NCI-H446 (cell line): ENCODE results near the gene C3orf18.

Experiments used
- DNase-seq, 2 experiments: peaks; one replicate each; lab custom pipeline; 2025; lab: John Stamatoyannopoulos, UW

The C3orf18 gene

DNA sequence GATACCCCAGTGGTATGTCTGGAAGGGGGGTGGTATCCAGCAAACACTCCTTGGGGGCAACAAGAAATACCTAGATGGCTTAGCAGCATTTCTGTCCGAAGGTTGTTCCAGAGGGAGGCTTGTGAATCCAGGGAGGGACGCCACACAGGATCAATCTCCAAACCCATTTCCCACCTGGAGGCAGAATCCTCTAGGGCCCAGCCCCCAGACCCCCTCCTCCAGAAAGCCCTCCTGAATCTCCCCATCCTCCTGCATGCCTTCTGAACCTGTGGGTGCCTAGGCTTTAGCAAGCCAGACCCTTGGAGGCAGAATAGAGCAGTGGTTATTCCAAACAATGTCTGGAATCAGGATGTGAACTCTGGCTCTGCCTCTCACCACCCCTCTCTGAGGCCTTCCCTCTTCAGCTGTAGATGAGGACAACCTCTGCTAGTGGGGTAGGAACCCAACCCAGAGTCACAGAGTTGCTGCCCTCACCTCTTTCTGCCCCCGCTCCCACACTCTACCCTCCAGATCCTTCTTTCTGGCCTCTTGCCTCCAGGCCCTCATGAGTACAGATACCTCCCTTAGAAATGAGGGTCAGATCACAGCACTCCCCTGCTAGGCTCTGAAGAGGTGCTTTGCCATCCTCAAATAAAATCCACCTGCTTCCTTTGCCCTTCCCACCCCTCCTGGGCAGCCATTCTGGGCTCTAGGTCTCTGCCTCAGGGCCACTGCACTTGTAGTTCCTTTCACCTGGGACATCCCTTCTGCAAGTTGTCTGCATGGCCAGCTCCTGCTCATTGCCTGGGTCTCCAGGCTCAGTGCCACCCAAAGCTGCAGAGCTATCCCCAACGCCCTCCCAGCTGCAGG, 35.9 kb upstream of the C3orf18 start:
- DNase-seq, result no peak

DNA sequence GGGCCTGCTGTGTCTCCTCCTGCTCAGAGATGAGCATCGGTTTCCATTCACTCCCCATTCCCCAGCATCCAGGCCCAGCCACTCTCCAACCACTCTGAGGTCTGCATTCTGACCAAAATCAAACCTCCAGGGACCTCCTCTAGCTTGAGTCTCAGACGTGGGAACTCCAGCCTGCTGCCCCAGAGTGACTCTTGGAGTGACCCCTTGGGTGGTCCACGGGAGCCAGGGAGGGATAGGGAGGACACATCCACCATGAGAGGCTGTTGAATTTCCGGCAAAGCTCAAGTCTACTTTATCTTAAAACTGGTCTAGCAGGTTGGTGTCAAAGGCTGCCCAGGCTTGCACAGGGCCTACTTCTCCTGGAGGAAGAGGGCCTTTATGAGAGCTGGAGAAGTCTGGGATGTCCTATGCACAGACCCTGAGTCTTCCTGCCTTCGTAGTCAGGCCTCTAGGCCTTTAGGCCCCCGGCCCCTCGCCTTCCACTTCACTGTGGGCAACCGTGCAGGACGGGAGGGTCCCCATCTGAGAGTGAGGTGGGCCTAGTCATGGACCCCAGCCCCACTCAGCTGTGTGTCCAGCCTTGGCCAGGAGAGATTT, 35.1 kb upstream of the C3orf18 start:
- no peak for DNase-seq

GRCh38 chr3:50600841-50601591, 33.5 kb upstream of the C3orf18 start:
- peak; percentile 64 to 89 for DNase-seq

DNA sequence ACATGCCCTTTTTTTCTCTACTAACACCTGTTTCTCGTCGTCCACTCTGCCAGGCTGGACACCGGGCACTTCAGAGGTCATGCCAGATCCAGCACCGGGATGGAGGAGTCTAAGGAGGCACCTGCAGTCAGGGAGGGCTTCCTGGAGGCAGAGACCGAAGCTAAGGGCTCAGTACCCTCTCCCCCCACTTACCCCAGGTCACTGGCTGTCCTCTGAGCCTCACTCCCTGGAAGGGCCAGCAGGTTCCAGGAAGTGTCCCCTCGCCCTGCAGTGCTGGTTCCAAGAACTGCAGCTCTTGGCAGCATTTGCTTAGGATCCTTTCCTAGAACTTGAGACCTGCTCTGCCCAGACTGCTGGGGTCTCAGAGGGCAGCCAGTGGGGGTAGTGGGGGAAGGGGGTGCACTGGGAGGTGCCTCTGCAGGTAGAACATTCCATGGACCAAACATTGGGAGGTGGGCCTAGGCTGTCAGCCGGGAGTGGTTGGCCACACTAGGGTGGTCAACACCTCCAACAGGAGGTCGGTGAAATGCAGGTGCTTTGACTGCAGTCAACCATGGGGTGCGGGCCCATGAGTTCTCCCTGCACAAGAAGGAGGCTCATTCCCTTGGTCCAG, 32.7 kb upstream of the C3orf18 start:
- DNase-seq, result no peak

GRCh38 chr3:50599716-50600118, 32.2 kb upstream of the C3orf18 start:
- no peak for DNase-seq

DNA sequence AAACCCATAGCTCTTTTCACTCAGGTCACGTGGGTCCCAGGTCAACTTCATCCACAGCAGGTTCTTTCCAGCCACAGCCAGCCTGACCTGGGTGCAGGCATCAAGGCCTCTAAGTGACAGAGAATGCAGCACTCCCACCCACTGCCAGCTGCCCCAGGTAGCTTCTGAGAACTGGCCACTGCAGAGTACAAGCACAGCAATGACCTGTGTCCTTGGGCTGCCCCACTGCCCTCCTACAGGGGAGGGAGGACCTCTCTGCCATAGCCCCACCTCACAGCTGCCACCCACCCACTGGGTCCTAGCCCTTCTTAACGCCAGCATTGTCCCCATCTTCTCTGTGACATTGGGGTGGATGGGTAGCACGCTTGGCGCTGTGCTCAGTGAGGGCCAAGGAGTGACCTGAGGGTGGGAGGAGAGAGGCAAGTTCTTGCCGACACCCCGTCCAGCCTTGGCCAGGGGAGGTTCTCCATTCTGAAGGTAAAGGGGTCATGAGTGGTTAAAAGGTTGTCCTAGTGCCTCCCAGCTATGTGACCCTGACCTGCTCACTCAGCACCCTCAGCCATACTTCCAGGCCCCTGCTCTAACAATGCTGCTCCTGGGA, 31.7 kb upstream of the C3orf18 start:
- DNase-seq, result no peak

- no peak for DNase-seq
Observed at GRCh38 chr3:50594253-50594785, 26.8 kb upstream of the C3orf18 start.

DNA sequence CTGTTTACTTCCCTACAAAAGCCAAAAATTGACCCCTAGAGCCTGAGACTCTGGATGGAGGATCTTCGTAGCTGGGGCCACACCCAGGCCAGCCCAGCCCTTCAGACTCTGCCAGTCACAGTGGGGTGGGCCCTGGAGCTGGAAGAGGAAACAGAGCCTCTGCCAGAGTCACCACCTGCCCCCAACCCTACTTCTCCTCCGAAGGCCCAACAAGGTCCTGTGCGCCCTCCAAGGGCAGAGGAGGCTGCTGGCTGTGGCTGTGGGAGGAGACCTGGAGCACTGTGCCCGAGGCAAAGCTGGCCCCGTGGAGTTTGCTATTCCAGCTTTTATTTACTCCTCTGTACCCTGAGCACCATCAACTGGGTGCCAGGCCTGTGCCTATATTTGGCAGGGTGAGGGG, 25.0 kb upstream of the C3orf18 start:
- DNase-seq, result no peak

- DNase-seq, result no peak
Observed at GRCh38 chr3:50591196-50591741, 23.7 kb upstream of the C3orf18 start.

GRCh38 chr3:50588759-50589433, 21.3 kb upstream of the C3orf18 start:
- DNase-seq, result no peak

DNA sequence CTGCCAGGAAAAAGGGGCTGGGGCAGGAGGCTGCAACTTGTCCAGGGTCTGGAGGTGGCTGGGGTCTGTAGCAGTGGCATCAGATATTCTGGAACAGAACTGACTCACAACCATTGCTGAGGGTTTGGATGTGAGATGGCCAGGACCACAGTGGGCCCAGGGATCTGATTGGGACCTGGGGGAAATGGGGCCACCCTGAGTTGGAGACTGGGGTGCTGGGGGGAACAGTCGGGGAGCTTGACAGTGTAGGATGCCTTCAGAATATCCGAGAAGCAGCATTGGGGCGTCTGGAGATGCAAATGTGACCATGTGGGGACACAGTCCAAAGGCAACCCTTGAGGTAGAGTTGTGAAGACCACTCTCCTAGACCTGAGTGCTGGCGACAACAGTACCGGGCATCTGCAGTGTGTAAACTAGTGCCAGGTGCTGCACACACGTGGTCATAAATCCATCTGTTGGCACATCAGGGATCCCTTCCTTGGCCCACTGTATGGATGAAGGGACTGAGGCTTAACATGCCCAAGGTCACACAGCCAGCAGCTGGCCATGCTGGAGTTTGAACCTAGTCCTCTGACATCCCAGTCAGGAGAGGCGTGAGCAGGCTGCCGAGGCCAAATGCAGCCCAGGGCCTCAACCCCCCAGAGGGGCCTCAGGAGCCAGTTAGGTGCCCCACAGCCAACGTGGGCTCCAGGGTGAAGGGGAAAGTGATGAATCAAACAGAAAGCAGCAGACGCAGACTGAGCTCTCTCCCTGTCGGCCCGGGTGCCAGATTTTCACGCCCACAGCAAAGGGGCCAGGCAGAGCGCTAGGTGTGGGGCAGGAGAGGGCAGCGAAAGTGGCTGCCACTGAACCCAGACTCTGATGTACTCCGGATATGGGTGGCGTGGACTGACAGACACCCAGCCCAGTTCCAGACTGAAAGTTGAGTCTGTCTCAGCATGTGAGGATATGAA, 20.5 kb upstream of the C3orf18 start:
- no peak for DNase-seq

- DNase-seq, result no peak
Observed at GRCh38 chr3:50587373-50587772, 19.8 kb upstream of the C3orf18 start.

- no peak for DNase-seq
Observed at GRCh38 chr3:50586763-50587070, 19.2 kb upstream of the C3orf18 start.

DNA sequence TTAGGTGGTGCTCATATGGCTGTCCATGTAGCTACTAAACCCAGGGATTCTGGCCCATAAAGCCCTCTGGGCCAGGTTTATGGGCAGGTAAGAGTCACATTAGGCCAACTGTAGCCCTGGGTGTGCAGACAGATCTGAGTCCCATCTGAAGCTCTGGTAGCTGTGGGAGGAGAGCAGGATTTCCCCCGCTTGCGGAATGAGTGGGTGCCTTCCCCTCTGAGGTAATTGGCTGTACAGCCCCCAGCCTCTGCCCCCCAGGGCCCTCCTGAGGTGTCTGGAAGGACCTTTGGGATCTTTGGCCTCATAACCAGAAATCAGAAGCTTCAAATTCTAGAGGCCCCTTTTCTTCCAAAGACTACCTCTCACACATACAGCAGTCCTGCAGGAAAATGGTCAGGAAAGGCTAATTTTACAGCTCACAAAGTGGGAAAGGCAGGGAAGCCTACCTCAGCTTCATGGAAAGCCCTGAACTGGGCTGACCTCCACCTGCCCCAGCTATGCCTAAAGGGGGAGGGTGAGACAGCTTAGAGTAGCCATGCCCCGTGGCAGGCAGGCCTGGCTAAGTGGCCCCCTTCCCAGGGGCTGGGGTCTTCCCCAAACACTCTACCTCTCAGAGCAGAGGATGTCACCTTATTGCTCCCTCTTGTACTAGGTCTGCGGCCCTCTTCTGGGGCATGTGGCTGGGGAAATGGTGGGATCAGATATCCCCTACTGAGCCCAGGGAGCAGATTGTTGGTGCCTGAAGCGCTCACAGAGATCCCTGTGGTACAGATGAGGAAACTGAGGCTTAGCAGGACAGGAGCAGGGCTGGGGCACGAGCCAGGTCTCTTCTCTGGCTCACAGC, 18.6 kb upstream of the C3orf18 start:
- DNase-seq, result no peak

DNA sequence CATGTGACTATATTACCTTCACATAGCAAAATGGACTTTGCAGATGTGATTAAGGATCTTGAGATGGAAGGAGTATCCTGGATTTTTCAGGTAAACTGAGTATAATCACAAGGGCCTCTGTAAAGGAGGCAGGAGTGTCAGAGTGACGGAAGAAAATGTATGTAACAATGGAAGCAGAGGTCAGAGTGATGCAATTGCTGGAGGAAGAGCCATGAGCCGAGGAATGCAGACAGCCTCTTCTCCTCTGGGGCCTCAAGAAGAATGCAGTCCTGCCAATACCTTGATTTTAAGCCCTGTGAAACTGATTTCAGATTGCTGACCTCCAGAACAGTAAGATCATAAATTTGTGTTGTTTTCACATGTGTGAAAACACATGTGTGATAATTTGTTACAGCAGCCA, 16.8 kb upstream of the C3orf18 start:
- DNase-seq, result no peak

GRCh38 chr3:50583897-50584296, 16.4 kb upstream of the C3orf18 start:
- DNase-seq, result no peak

DNA sequence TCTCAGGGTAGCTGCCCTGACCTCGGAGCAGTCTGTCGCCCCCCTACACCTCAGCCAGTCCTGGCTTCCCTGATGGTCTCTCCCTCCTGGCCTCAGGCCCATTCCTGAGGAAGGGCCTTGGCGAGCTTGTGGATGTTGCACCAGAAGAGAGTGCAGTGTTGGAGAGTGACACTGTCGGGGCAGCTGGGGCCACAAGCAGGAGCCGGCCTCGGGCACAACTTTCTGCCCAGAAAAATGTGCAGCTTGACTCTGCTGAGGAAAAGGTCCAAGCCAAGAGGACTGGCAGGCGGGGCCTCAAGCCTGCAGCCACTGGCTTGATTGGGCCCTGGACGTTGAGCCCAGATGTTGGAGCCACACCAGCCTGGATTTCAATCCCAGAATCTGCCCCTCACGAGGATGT, 14.5 kb upstream of the C3orf18 start:
- no peak for DNase-seq

GRCh38 chr3:50581459-50581842, 13.9 kb upstream of the C3orf18 start:
- no peak for DNase-seq
